NT2/D1 (cell line): ENCODE measurements around the gene TMEM260.

ENCODE experiments used
- SUZ12 ChIP-seq: IDR thresholded peaks from 2 replicates; pipeline ENCODE4 v1.6.1; 2011; ENCODE audit not compliant: insufficient read length, insufficient read depth; ENCODE audit errors: extremely low read depth
- ZNF274 ChIP-seq: IDR thresholded peaks from 2 replicates; pipeline ENCODE4 v1.6.1; 2011; ENCODE audit warnings: mild to moderate bottlenecking, low read depth, low read length

DNA sequence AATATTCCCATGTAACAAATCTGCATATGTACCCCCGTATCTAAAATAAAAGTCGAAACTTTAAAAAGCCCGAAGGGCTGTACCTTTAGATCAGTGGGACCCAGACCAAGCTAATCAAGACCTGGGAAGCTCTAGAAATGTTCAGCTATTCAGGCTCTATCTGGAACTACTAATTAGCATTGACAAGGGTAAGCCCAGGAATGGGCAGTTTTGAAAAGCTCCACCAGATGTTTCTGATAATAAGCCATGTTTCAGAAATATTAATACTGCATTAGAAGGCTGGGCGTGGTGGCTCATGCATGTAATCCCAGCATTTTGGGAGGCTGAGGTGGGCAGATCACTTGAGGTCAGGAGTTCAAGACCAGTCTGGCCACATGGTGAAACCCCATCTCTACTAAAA is 20.4 kb upstream of the TMEM260 start:
- TF ChIP-seq ZNF274 (no peak), SUZ12 (no peak)
